ENCODE data around the gene METTL1. TPM values are rescaled to one million over a fixed set of nuclear protein-coding genes. Genes with fewer than 3 reads are reported as not detected.

The METTL1 gene
- total RNA-seq, 6 donors from 2014 or later: 1.3 to 30.2 (median 16.9) TPM

DNA sequence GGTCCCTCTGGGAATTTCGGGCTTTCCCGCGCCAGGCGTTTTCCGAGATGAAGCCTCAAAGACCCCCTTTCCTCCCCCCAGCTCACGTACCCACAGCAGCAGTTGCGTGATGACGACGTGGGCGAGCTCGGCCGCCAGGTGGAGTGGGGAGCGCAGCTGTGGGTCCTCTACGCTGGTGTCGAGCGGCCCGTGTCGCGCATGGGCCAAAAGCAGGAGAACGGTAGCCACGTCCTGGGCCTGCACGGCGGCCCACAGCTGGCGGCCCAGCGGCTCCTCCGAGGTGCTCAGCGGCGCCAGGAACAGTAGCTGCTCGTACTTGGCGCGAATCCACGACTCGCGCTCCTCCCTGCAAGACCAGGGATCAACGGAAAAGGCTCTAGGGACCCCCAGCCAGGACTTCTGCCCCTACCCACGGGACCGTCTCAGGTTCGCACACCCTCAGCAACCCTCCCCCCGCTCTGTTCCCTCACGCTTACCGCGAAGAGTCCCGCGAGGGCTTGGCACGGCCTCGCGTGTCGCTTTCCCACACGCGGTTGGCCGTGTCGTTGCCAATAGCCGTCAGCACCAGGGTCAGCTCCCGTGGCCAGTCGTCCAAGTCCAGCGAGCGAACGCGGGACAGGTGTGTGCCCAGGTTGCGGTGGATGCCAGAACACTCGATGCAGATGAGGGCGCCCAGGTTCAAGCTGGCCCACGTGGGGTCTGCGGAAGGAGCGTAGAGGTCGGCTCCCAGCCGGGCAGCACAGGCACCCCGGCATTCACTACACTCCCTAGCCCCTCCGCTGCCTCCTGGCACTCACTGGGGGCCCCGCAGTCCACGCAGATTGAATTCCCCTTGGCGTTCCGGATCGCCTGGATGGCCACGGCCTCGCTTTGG, 44.8 kb downstream of the METTL1 start:
- no peaks in the 10 kb centered on the region for H3K9me3 ChIP-seq
- ATAC-seq (ENCODE audit: low FRiP score in 2 of 2): peak; percentile 1 to 35
- peaks cover 7 to 24% (median 15%) of the 10 kb centered on the region in 4 donors for H3K4me1 ChIP-seq
- TF ChIP-seq, protein P1, sequence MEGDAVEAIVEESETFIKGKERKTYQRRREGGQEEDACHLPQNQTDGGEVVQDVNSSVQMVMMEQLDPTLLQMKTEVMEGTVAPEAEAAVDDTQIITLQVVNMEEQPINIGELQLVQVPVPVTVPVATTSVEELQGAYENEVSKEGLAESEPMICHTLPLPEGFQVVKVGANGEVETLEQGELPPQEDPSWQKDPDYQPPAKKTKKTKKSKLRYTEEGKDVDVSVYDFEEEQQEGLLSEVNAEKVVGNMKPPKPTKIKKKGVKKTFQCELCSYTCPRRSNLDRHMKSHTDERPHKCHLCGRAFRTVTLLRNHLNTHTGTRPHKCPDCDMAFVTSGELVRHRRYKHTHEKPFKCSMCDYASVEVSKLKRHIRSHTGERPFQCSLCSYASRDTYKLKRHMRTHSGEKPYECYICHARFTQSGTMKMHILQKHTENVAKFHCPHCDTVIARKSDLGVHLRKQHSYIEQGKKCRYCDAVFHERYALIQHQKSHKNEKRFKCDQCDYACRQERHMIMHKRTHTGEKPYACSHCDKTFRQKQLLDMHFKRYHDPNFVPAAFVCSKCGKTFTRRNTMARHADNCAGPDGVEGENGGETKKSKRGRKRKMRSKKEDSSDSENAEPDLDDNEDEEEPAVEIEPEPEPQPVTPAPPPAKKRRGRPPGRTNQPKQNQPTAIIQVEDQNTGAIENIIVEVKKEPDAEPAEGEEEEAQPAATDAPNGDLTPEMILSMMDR (IDR thresholded peaks at IDR 0.05): peak in 5 of 6 experiments; percentile 14 to 60 (median 35)
- TF ChIP-seq POLR2A (IDR thresholded peaks at IDR 0.05): no peak
- no peaks in the 10 kb centered on the region for H3K27me3 ChIP-seq
- 66 to 70% methylated on average over 37 to 66 of the region's 76 CpGs for WGBS, 2 donors
- H3K36me3 ChIP-seq: peaks cover 0 to 18% (median 8%) of the 10 kb centered on the region in 4 donors
- DNase-seq: peak in 1 of 2 donors; percentile 88
- H3K4me3 ChIP-seq: peak overlapping the region; percentile 62 to 89 (median 70)
- H3K27ac ChIP-seq: peak overlapping the region; percentile 60 to 80 (median 68)

DNA sequence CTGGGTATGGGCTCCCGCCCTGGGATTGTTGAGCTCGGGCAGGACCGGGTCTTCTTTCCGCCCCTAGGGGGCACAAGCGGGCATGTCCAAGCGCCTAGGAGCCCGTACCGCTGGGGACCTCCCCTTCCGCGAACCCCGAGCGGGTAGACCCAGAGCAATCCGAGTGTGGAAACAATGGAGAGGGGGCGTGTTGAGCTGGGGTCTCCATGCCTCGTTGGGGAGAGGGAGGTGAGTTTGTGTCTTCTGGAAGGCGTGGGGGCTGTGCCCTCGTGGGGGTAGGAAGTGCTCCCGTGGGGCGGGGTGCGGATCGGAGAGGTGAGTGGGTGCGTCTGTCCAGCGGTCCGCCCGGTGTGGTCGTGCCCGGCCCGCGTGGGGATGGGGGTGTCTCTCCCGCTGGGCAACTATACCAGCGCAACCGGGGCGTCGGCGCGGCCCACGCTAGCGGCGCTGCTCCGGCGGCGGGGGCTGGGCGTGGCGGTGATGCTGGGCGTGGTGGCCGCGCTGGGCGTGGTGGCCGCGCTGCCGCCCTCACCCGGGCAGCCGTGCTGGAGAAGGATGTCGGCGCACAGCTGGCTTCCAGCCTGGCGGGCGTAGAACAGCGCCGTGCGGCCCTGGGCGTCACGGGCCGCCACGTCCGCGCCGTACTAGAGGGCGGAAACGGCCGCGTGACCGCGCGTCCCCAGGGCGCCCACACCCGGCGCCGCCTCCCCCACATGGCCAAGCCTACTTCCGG, 45.6 kb downstream of the METTL1 start:
- DNase-seq (peak; percentile 75 to 93), ATAC-seq (ENCODE audit: low FRiP score in 2 of 2) (peak; percentile 76 to 83)
- 41 to 46% methylated on average over 22 to 61 of the region's 79 CpGs for WGBS, 2 donors
- peaks cover 7 to 24% (median 15%) of the 10 kb centered on the region in 4 donors for H3K4me1 ChIP-seq
- H3K9me3 ChIP-seq: no peaks in the 10 kb centered on the region
- no peaks in the 10 kb centered on the region for H3K27me3 ChIP-seq
- no peak for TF ChIP-seq POLR2AphosphoS5 (IDR thresholded peaks at IDR 0.05)
- TF ChIP-seq POLR2A (IDR thresholded peaks at IDR 0.05): no peak
- TF ChIP-seq, protein P1 (IDR thresholded peaks at IDR 0.05): peak; percentile 58 to 77 (median 70)
- no peak for TF ChIP-seq EP300 (IDR thresholded peaks at IDR 0.05)
- peaks cover 0 to 24% (median 12%) of the 10 kb centered on the region in 4 donors for H3K36me3 ChIP-seq
- H3K4me3 ChIP-seq: peak overlapping the region; percentile 62 to 89 (median 70)
- peak overlapping the region; percentile 60 to 80 (median 72) for H3K27ac ChIP-seq

DNA sequence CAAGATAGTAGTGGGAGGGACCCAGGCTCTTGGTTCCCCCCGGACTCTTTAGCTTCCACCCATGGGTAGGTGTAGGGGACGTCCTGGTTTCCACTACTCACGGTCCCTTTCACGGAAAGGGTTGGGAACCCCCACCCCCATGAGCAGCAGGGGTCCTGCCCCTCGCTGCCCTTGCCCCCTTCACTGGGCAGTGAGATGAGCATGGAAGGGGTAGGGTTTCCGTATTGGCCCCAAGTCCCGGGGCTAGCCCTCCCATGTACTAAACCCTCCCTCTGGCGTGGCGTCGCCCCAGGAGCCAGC, 46.1 kb downstream of the METTL1 start:
- Histone ChIP-seq H3K36me3 (peaks cover 0 to 28% (median 16%) of the 10 kb centered on the region in 4 donors), H3K4me1 (peaks cover 7 to 24% (median 15%) of the 10 kb centered on the region in 4 donors), H3K9me3 (no peaks in the 10 kb centered on the region), H3K27me3 (no peaks in the 10 kb centered on the region), H3K27ac (peak overlapping the region in 2 of 4 donors; percentile 72 to 80), H3K4me3 (peak overlapping the region in 3 of 4 donors; percentile 67 to 89 (median 73))
- no peak for DNase-seq
- ATAC-seq (ENCODE audit: low FRiP score in 2 of 2): no peak
- WGBS, 2 donors: 20 to 60% methylated on average over 7 of the region's 10 CpGs
- no peak for TF ChIP-seq EP300 (IDR thresholded peaks at IDR 0.05)

DNA sequence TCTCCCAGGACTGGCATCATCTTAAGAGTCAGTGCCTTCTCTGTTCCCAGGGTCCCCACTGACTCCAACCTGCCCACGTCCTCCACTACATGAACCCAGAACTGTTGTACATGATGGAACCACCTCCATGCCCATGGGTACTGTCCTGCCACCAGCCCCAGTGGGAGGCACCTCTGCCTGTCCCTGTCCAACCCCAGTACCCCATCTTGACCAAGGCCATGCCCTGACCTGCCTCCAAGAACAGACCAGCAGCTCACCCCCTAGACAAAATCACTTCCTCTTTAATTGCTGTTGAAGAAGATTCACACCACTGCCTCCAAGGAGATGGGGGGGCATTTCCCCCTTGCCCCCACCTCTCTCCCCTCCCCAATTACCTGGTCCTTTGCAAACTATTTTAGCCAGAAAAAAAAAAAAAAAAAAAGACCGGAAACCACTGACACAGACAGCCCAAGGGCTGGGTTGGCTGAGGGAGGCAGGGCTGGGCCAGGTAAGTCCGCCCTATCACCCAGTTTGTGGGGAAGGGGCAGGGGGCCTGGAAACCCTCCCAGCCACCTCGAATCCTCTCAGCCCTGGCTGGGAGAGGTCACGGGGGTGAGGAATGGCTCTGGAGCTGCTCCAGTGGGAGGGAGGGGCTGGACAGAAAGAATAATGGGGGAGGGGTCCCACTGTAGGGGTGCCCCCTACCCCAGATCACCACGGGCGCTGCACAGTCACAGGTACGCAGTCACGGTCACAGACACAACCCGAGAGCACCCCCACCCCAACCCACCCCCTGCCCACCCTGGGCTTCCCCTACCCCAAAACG, 46.8 kb downstream of the METTL1 start:
- 71 to 72% methylated on average over 7 to 9 of the region's 11 CpGs for WGBS, 2 donors
- peaks cover 0 to 34% (median 22%) of the 10 kb centered on the region in 4 donors for H3K36me3 ChIP-seq
- H3K27me3 ChIP-seq: no peaks in the 10 kb centered on the region
- DNase-seq (no peak), ATAC-seq (ENCODE audit: low FRiP score in 2 of 2) (no peak)
- H3K4me3 ChIP-seq: no peak overlapping the region
- no peaks in the 10 kb centered on the region for H3K9me3 ChIP-seq
- H3K27ac ChIP-seq: no peak overlapping the region
- TF ChIP-seq POLR2A (IDR thresholded peaks at IDR 0.05): no peak
- TF ChIP-seq POLR2AphosphoS5 (IDR thresholded peaks at IDR 0.05): no peak
- no peak for TF ChIP-seq EP300 (IDR thresholded peaks at IDR 0.05)
- TF ChIP-seq, protein P1 (IDR thresholded peaks at IDR 0.05): no peak
- peaks cover 7 to 24% (median 15%) of the 10 kb centered on the region in 4 donors for H3K4me1 ChIP-seq
